SKM-1 treated with dmso at 0.1 percent for 144 hours (cell line): ENCODE results near the gene TTLL5.
A peak's percentile ranks its signal among the peaks of the same experiment; 100 is the strongest.

Experiments
- DNase-seq: peaks from one replicate; lab custom pipeline; 2025; ENCODE audit not compliant: unreplicated experiment; lab: John Stamatoyannopoulos, UW

Gene TTLL5

GRCh38 chr14:75697386-75697785, 36.3 kb downstream of the TTLL5 start:
- no peak for DNase-seq

- DNase-seq = no peak
These were observed 36.9 kb downstream of the TTLL5 start for GRCh38 chr14:75697918-75698317.

GRCh38 chr14:75699331-75699730, 38.3 kb downstream of the TTLL5 start:
- no peak for DNase-seq

GRCh38 chr14:75700295-75700694, 39.2 kb downstream of the TTLL5 start:
- DNase-seq = no peak

- DNase-seq = no peak
These were observed 41.1 kb downstream of the TTLL5 start for GRCh38 chr14:75702122-75702521.

GRCh38 chr14:75702616-75703261, 41.7 kb downstream of the TTLL5 start:
- no peak for DNase-seq

- DNase-seq = no peak
These were observed 42.4 kb downstream of the TTLL5 start for GRCh38 chr14:75703467-75703866.

GRCh38 chr14:75705014-75705413, 44.0 kb downstream of the TTLL5 start:
- DNase-seq = no peak

- peak; percentile 35 for DNase-seq
These were observed 48.3 kb downstream of the TTLL5 start for GRCh38 chr14:75709207-75709812.

- DNase-seq = no peak
These were observed 50.2 kb downstream of the TTLL5 start for GRCh38 chr14:75711105-75711795.

- no peak for DNase-seq
These were observed 50.8 kb downstream of the TTLL5 start for GRCh38 chr14:75711796-75712211.

- no peak for DNase-seq
These were observed 53.9 kb downstream of the TTLL5 start for GRCh38 chr14:75714991-75715390.

- no peak for DNase-seq
These were observed 55.1 kb downstream of the TTLL5 start for GRCh38 chr14:75715926-75716780.

GRCh38 chr14:75717729-75718128, 56.7 kb downstream of the TTLL5 start:
- no peak for DNase-seq

GRCh38 chr14:75718199-75718598, 57.2 kb downstream of the TTLL5 start:
- DNase-seq = no peak

- DNase-seq = no peak
These were observed 59.1 kb downstream of the TTLL5 start for GRCh38 chr14:75720116-75720515.

GRCh38 chr14:75720842-75721498, 59.9 kb downstream of the TTLL5 start:
- DNase-seq = no peak

GRCh38 chr14:75723716-75724115, 62.7 kb downstream of the TTLL5 start:
- no peak for DNase-seq

GRCh38 chr14:75724414-75725204, 63.6 kb downstream of the TTLL5 start:
- DNase-seq = no peak

- DNase-seq = no peak
These were observed 64.4 kb downstream of the TTLL5 start for GRCh38 chr14:75725481-75725880.
